ENCODE data around the gene RAB40C. TPM values are rescaled to one million over a fixed set of nuclear protein-coding genes. Genes with fewer than 3 reads are reported as not detected.
A peak's percentile ranks its signal among the peaks of the same experiment; 100 is the strongest.

RAB40C gene
- total and polyA plus RNA-seq, 9 of the 15 experiments (the other 6 are each of a cell fraction or from before 2014, with no cell fraction given), result 0.17 to 23.4 (median 8.7) TPM

GRCh38 chr16:646679-647172 lies 56.9 kb downstream of the RAB40C start (continued):
- no peak for TF ChIP-seq STAT6 (CRISPR knock-in tag; IDR thresholded peaks at IDR 0.05)

- DNase-seq (ENCODE audit: extremely low read depth in 1 of 4, low spot score in 3 of 4) (no peak), ATAC-seq (no peak), FAIRE-seq (no peak)
- Histone ChIP-seq H3K27me3 (ENCODE audit: control insufficient read depth in 2 of 2, insufficient read depth in 2 of 2, low read length in 2 of 2) (no peaks in the 10 kb centered on the region), H3K9me3 (replicated peaks; ENCODE audit: control insufficient read depth, insufficient read depth, low read depth, low read length) (no peaks in the 10 kb centered on the region), H4K20me1 (replicated peaks; ENCODE audit: control insufficient read depth, insufficient read depth, low read length) (no peaks in the 10 kb centered on the region), H3K4me1 (replicated peaks in 1 of 2; ENCODE audit: control insufficient read depth in 2 of 2, insufficient read depth in 2 of 2, low read length in 2 of 2) (peaks cover 4 to 88% of the 10 kb centered on the region in 2 experiments; a peak in 3 of 5 replicates), H2AFZ (ENCODE audit: low read depth, low read length) (no peak overlapping the region), H3K4me3 (no peak overlapping the region), H3K79me2 (ENCODE audit: control insufficient read depth, insufficient read depth, low read length) (peaks cover 39% of the 10 kb centered on the region), H3K9ac (ENCODE audit: insufficient read depth in 1 of 2, low read depth in 2 of 2, low read length in 2 of 2) (no peak overlapping the region; a peak in 1 of 4 replicates), H3K36me3 (ENCODE audit: control insufficient read depth, insufficient read depth, low read length) (peaks cover 51% of the 10 kb centered on the region; the same call in 2 of the 3 replicates), H3K4me2 (ENCODE audit: insufficient read depth, low read length) (no peak overlapping the region), H3K9me1 (ENCODE audit: control insufficient read depth, insufficient read depth, low read length) (no peaks in the 10 kb centered on the region), H3K27ac (ENCODE audit: extremely low read depth, low read depth, low read length) (no peak overlapping the region)
- intact Hi-C loops (cut with micrococcal nuclease), result no loop called here
- in situ Hi-C loops (cut with MboI), result no loop called here
- no TSS peak for BruUV-seq (replicated peaks)
- WGBS (ENCODE audit: insufficient coverage, low coverage, missing lambda C conversion rate), result 96% methylated on average over 19 of the region's 25 CpGs
- TF ChIP-seq EWSR1 (IDR thresholded peaks at IDR 0.05; ENCODE audit: borderline replicate concordance, low read depth, partially characterized antibody) (no peak), RBFOX2 (IDR thresholded peaks at IDR 0.05; ENCODE audit: low read depth, low read length) (0 out of 2 replicates have a peak, but pooled peaks have one; percentile 27), HDAC8 (tag; IDR thresholded peaks at IDR 0.05) (no peak), PML (IDR thresholded peaks at IDR 0.05; ENCODE audit: low read length) (0 out of 2 replicates have a peak, but pooled peaks have one; percentile 31), ESRRB (CRISPR knock-in tag; IDR thresholded peaks at IDR 0.05; ENCODE audit: borderline replicate concordance) (no peak), ZKSCAN8 (CRISPR knock-in tag; IDR thresholded peaks at IDR 0.05) (no peak)
- ChIA-PET CTCF (ENCODE audit: low intra/inter-chr PET ratio) (no interaction called here), POLR2A (no interaction called here)
These were observed 57.5 kb downstream of the RAB40C start for GRCh38 chr16:647173-647902.
